Measurements from ENCODE around the gene NDUFS8. TPM values are rescaled to one million over a fixed set of nuclear protein-coding genes. Genes with fewer than 3 reads are reported as not detected.

The NDUFS8 gene
- total and polyA plus RNA-seq, 2 experiments from 2014 or later = 175 to 308 TPM

GRCh38 chr11:68048681-68049508 is 18.4 kb downstream of the NDUFS8 start:
- Mint-ChIP-seq H3K27ac (no peak overlapping the region), H3K9me3 (no peaks in the 10 kb centered on the region; the same call in 2 of the 3 replicates), H3K27me3 (ENCODE audit: insufficient read depth, low read depth, poor library complexity) (peaks cover 17% of the 10 kb centered on the region), H3K36me3 (ENCODE audit: low read depth) (peaks cover 10% of the 10 kb centered on the region; the same call in 2 of the 3 replicates), H3K4me1 (peaks cover 19% of the 10 kb centered on the region), H3K4me3 (no peak overlapping the region)
- Histone ChIP-seq H3K4me2 (no peak overlapping the region), H2AFZ (no peak overlapping the region), H3K36me3 (ENCODE audit: insufficient read depth) (no peaks in the 10 kb centered on the region; the same call in 1 of the 2 replicates), H3K4me1 (ENCODE audit: insufficient read depth) (peaks cover 6% of the 10 kb centered on the region; the same call in 1 of the 2 replicates), H4K20me1 (replicated peaks; ENCODE audit: insufficient read depth) (peaks cover 3% of the 10 kb centered on the region; the same call in 1 of the 2 replicates), H3K27ac (ENCODE audit: low read depth) (no peak overlapping the region), H3K27me3 (ENCODE audit: insufficient read depth) (no peaks in the 10 kb centered on the region), H3K9me2 (ENCODE audit: insufficient read depth) (no peaks in the 10 kb centered on the region), H3K4me3 (no peak overlapping the region), H3F3A (replicated peaks; ENCODE audit: low read depth) (0 out of 2 replicates have a peak, but pooled peaks cover 10% of the 10 kb centered on the region), H3K79me2 (replicated peaks; ENCODE audit: insufficient read depth) (no peaks in the 10 kb centered on the region)
- DNase-seq (ENCODE audit: low spot score) = no peak
- TF ChIP-seq STAT1 (IDR thresholded peaks at IDR 0.05; ENCODE audit: unreplicated experiment) (no peak), ZNF114 (CRISPR knock-in tag; IDR thresholded peaks at IDR 0.05) (no peak), EZH2 (IDR thresholded peaks at IDR 0.05; ENCODE audit: low read depth, unreplicated experiment) (no peak), ZNF462 (CRISPR knock-in tag; IDR thresholded peaks at IDR 0.05) (no peak), CREB1 (CRISPR knock-in tag; IDR thresholded peaks at IDR 0.05; ENCODE audit: low read depth) (no peak), CTCF (conservative IDR thresholded peaks at IDR 0.05; ENCODE audit: low read depth in 2 of 2) (no peak)
- ATAC-seq = no peak

Measured in GM23338 (cell line).